ENCODE results near the gene OGFOD3.
A peak's percentile ranks its signal among the peaks of the same experiment; 100 is the strongest.
"Not testable (repeated sequence)": the region's sequence is repeated elsewhere in the genome, so short reads cannot be mapped to it uniquely, and the experiment has no call there.

The OGFOD3 gene

DNA sequence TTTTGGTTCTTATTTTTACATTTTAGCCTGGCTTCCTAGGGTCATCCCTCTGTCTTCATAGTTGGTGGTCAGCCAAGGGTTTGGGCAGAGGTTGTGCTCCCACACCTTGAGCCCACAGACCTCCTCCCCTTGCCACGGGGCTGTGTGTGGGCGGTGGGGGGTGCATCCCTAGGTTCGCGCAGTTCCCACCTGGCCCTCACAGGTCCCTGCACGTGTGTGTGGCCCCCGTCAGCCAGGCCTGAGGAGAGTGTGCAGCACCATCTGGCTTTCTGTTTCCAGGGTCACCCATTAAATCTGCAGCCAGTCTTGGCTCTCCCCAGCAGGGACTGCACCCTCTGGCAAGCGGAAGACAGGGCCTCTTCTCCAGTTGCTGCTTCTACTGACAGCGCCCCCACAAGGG, 13.6 kb upstream of the OGFOD3 start:
- DNase-seq: no peak

- DNase-seq: no peak
Observed at GRCh38 chr17:82429824-82430223, 11.4 kb upstream of the OGFOD3 start.

GRCh38 chr17:82428546-82428945, 10.2 kb upstream of the OGFOD3 start:
- no peak for DNase-seq

DNA sequence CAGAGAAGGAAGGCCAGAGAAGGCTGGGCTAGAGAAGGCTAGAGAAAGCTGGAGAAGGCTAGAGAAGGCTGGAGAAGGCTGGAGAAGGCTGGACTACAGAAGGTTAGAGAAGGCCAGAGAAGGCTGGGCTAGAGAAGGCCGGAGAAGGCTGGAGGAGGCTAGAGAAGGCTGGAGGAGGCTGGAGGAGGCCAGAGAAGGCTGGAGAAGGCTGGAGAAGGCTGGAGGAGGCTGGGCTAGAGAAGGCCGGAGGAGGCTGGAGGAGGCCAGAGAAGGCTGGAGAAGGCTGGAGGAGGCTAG, 6.4 kb upstream of the OGFOD3 start:
- no peak for DNase-seq

DNA sequence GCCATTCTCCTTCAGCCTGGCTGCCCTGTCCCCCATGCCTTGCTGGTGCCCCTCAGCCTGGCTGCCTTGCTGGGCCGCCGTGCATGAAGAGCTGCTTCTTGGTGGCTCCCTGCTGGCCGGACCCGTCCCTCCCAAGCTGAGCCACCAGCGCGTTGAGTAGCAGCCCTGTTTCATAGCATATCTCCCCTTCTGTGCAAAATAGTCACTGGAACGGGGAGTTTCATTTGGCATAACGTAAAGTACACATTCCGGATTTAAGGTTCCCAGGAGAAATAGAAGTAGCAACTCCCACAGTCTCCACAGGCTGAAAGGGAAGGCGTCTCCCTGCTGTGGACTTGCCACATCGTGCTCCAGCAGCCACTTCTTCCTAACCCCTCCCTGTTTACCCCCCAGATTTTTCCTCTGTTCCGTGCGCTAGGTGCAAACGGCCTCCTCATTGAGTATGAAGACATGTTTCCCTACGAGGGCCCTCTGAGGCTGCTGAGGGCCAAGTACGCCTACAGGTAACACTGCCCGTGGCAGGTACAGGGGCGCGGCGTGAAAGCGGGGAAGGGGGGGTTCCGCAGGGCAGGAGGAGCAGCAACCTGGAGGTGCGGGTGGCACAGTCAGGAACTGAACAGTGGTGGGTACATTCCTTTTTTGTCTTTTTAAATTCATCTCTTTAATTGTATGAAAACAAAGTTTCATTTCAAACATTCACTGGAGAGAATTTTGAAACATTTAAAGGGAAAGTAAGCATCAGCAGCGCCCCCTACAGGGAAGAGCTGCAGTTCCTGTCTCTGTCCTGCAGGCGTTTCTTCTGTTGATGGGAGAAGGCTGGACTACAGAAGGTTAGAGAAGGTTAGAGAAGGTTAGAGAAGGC, 5.8 kb upstream of the OGFOD3 start:
- DNase-seq: peak; percentile 49

- no peak for DNase-seq
Observed at GRCh38 chr17:82419540-82419939, 1.2 kb upstream of the OGFOD3 start.

- no peak for DNase-seq
Observed at GRCh38 chr17:82416771-82417170, 1.6 kb downstream of the OGFOD3 start.

- no peak for DNase-seq
Observed at GRCh38 chr17:82416264-82416663, 2.1 kb downstream of the OGFOD3 start.

- DNase-seq: no peak
Observed at GRCh38 chr17:82415786-82416185, 2.6 kb downstream of the OGFOD3 start.

GRCh38 chr17:82415336-82415735, 3.0 kb downstream of the OGFOD3 start:
- DNase-seq: no peak

DNA sequence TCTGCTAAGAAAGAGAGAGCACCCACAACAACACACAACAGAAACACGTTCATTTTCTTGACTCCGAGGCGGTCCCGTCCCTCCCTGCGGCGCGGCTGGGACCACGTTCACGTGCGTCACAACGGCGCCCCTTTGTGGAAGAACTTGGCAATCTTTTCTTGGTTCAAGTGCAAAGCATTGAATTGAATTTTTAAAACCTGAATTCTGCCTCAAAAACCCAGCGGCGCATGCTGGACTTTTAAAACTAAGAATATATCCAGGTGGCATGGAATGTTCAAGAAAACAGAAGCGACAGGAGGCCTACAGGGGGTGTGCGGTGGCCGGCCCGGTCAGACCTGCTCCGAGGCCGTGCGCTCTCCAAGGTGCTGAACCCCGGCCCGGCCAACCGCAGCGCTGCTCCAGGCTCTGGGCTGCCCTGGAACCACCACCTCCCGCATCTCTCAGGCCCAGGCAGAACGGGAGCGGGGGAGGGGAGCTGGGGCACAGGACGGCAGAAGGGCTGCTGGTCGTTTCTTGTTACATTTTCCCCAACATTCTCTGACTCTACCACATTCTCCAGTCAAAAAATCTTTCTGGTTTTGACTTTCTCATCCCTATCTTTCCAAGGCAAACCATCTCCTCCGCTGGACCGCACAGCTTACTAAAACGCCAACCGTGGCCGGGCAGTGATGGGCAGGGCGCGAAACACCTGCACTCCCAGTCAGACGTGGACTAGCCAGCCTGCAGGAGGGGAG, 3.7 kb downstream of the OGFOD3 start:
- DNase-seq: peak; percentile 41

- DNase-seq: no peak
Observed at GRCh38 chr17:82412535-82413520, 5.6 kb downstream of the OGFOD3 start.

DNA sequence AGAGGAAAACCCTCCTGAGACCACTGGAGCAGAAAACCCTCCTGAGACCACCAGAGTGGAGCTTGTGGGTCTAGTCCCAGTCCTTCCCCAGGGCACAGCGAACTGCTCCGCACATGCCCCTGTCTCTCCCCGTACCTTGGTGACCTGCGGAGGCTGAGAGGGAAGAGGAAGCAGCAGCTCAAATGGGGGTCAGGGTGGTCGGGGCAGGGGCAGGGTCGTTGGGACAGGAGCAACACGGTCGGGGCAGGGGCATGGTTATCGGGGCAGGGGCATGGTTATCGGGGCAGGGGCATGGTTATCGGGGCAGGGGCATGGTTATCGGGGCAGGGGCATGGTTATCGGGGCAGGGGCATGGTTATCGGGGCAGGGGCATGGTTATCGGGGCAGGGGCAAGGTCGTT, 6.3 kb downstream of the OGFOD3 start:
- not testable (repeated sequence) for DNase-seq

GRCh38 chr17:82411396-82412053, 6.9 kb downstream of the OGFOD3 start:
- DNase-seq: no peak

- DNase-seq: no peak
Observed at GRCh38 chr17:82410014-82410716, 8.2 kb downstream of the OGFOD3 start.

GRCh38 chr17:82408938-82409318, 9.5 kb downstream of the OGFOD3 start:
- DNase-seq: no peak

GRCh38 chr17:82408288-82408937, 10.0 kb downstream of the OGFOD3 start:
- no peak for DNase-seq

DNA sequence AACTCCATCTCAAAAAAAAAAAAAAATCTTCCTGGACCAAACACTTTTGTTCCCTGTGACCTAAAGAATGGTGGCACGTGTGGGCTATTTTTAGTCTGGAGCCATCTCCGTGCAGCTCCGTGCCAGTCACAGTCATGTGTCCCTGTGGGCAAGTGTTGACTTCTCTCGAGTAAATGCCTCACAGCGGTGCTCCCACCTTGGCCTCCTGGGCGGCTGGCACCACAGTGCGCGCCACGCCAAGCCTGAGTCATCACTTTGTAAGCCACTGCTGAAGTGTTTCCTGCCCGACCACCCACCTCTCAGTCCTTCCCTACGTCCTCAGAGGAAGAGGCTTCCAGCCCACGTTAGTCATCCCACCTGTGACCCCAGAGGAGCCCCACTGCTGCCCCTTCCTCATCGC, 11.1 kb downstream of the OGFOD3 start:
- no peak for DNase-seq

DNA sequence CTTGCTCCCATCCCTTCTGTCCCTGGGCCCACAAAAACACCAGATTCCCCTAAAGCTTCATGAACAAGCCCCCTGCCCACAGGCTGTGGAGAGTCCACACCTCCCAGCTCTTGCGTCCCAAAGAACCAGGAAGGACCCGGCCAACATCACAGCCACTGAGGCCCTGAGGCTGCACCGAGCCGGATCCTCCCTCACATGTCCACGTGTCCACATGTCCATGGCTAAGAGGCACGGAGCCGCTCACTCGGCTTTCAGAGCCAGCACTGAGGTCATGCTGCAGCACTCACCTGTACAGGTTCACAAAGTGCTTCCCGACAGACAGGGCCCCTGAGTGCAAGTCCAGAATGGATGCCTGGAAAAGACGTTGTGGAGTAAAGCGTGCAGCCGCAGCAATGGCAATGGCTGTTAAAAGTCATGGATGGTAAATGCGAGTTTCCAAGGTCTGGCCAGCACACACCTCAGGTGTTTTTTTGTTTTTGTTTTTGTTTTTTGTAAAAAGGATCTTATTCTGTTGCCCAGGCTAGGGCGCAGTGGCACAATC, 12.2 kb downstream of the OGFOD3 start:
- DNase-seq: no peak

DNA sequence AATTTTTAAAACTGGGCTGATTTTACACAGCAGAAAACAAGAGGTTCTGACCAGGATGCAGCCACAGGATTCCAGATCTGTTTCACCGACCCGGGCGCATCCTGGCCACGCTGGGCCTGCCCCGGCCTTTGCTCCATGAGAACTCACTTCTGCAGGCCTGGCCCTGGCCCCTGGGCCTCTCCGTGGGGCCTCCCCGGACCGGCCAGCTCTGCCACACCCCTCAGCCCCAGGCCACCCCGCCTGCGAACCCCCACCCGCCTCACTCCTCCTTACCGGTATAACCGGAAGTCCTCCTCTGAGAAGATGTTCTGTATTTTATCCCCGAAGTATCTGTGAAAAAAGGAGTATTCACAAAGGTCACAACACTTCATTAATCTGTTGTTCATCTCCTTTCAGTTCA, 13.3 kb downstream of the OGFOD3 start:
- DNase-seq: no peak
